Measurements from ENCODE around the gene DSTYK. TPM values are rescaled to one million over a fixed set of nuclear protein-coding genes. Genes with fewer than 3 reads are reported as not detected.

DSTYK gene
- polyA plus RNA-seq, 1 of the 3 experiments (the other 2 are of a cell fraction): 4.4 TPM

GRCh38 chr1:205162301-205162700 lies 49.2 kb downstream of the DSTYK start (continued):
- TF ChIP-seq FOSL2 (IDR thresholded peaks at IDR 0.05; ENCODE audit: borderline replicate concordance, low read depth) (no peak), USF2 (IDR thresholded peaks at IDR 0.05; ENCODE audit: borderline replicate concordance, low read depth, low read length) (no peak), TEAD4 (IDR thresholded peaks at IDR 0.05; ENCODE audit: borderline replicate concordance, insufficient read depth) (no peak), MAX (IDR thresholded peaks at IDR 0.05; ENCODE audit: low read depth) (no peak), FOXJ3 (CRISPR knock-in tag; IDR thresholded peaks at IDR 0.05) (no peak), MXI1 (IDR thresholded peaks at IDR 0.05; ENCODE audit: low read depth, low read length) (no peak), SMC3 (IDR thresholded peaks at IDR 0.05; ENCODE audit: low read depth, low read length) (no peak), SIN3A (IDR thresholded peaks at IDR 0.05; ENCODE audit: borderline replicate concordance, low read depth, low read length) (no peak)

- CTCF ChIA-PET: interaction anchor here (0.7 to 1.1 kb wide), 3 partner anchors 20 to 133 kb away, joined by 3 to 5 read pairs (median 3); no protein-coding TSS in a partner anchor
Measured at GRCh38 chr1:205161076-205161475, 50.4 kb downstream of the DSTYK start.

More at GRCh38 chr1:205161076-205161475, 50.4 kb downstream of the DSTYK start:
- 98% methylated on average over 6 of the region's 6 CpGs for WGBS (ENCODE audit: low lambda C conversion rate)
- H3K79me2 ChIP-seq (ENCODE audit: insufficient read depth): peaks cover 6% of the 10 kb centered on the region; the same call in 1 of the 2 replicates
- H3K27ac ChIP-seq (ENCODE audit: low read depth in 2 of 2, low read length in 1 of 2): no peak overlapping the region
- H3F3A ChIP-seq (replicated peaks; ENCODE audit: insufficient read depth): no peaks in the 10 kb centered on the region
- no peak overlapping the region for H3K4me3 ChIP-seq (ENCODE audit: low read depth in 2 of 2, low read length in 1 of 2)
- H3K9me2 ChIP-seq: no peaks in the 10 kb centered on the region
- H3K4me1 ChIP-seq (ENCODE audit: control insufficient read depth in 1 of 2, insufficient read depth in 2 of 2, low read depth in 1 of 2, low read length in 1 of 2): no peaks in the 10 kb centered on the region
- POLR2A ChIA-PET: no interaction called here
- H2AFZ ChIP-seq (ENCODE audit: low read depth): no peak overlapping the region
- H3K9ac ChIP-seq: no peak overlapping the region
- no peak for DNase-seq
- H4K20me1 ChIP-seq (ENCODE audit: insufficient read depth): no peaks in the 10 kb centered on the region
- H3K4me2 ChIP-seq: no peak overlapping the region
- TF ChIP-seq CHD2 (IDR thresholded peaks at IDR 0.05; ENCODE audit: low read length, partially characterized antibody): no peak
- TF ChIP-seq ELF1 (IDR thresholded peaks at IDR 0.05): no peak
- no peak for TF ChIP-seq SMC3 (IDR thresholded peaks at IDR 0.05; ENCODE audit: low read depth, low read length)
- no peak for TF ChIP-seq RAD21 (IDR thresholded peaks at IDR 0.05; ENCODE audit: low read length)
- TF ChIP-seq EZH2phosphoT487 (IDR thresholded peaks at IDR 0.05; ENCODE audit: borderline replicate concordance, low read depth): no peak
- TF ChIP-seq TEAD4 (IDR thresholded peaks at IDR 0.05; ENCODE audit: borderline replicate concordance, insufficient read depth): no peak
- no peak for TF ChIP-seq CTCF (IDR thresholded peaks at IDR 0.05)
- no peak for TF ChIP-seq ZBTB33 (IDR thresholded peaks at IDR 0.05; ENCODE audit: borderline replicate concordance, low read depth)
- no peak for TF ChIP-seq PBX3 (IDR thresholded peaks at IDR 0.05)
- no peak for TF ChIP-seq RXRA (IDR thresholded peaks at IDR 0.05; ENCODE audit: borderline replicate concordance, low read depth)
- TF ChIP-seq GABPA (IDR thresholded peaks at IDR 0.05; ENCODE audit: low read depth): no peak
- no peak for TF ChIP-seq FOSL2 (IDR thresholded peaks at IDR 0.05; ENCODE audit: borderline replicate concordance, low read depth)
- TF ChIP-seq REST (IDR thresholded peaks at IDR 0.05; ENCODE audit: low read depth, low read length): no peak
- no peak for TF ChIP-seq MAX (IDR thresholded peaks at IDR 0.05; ENCODE audit: low read depth)
- TF ChIP-seq USF2 (IDR thresholded peaks at IDR 0.05; ENCODE audit: borderline replicate concordance, low read depth, low read length): no peak
- no peaks in the 10 kb centered on the region for H3K27me3 ChIP-seq (ENCODE audit: insufficient read depth)
- peaks cover 42 to 65% of the 10 kb centered on the region in 2 experiments for H3K36me3 ChIP-seq (replicated peaks in 1 of 2; ENCODE audit: control insufficient read depth in 1 of 2, insufficient read depth in 2 of 2, low read length in 1 of 2)
- H3K9me3 ChIP-seq: no peaks in the 10 kb centered on the region

Measured in SK-N-SH (cell line).